Left ventricle myocardium inferior (tissue), 1 donor: ENCODE measurements around the gene SMARCC1. TPM values are rescaled to one million over a fixed set of nuclear protein-coding genes. Genes with fewer than 3 reads are reported as not detected.

ENCODE experiments used
- DNase-seq: peaks from one replicate; pipeline ENCODE4 v3.0.0-alpha.2; 2020
- H3K27ac ChIP-seq: fragments of 200-600 bp; replicated peaks from 2 replicates; pipeline ENCODE4 v1.8.0; 2021
- H3K27me3 ChIP-seq: fragments of 200-600 bp; 2 replicates; pipeline ENCODE4 v1.8.0; 2021; ENCODE audit warnings: low read depth
- H3K36me3 ChIP-seq: fragments of 200-600 bp; 2 replicates; pipeline ENCODE4 v1.8.0; 2021
- H3K4me1 ChIP-seq: fragments of 200-600 bp; 2 replicates; pipeline ENCODE4 v1.8.0; 2021
- H3K4me3 ChIP-seq: fragments of 200-600 bp; 2 replicates; pipeline ENCODE4 v1.8.0; 2021; ENCODE audit warnings: mild to moderate bottlenecking, moderate library complexity
- H3K9me3 ChIP-seq: fragments of 200-600 bp; replicated peaks from 2 replicates; pipeline ENCODE4 v1.8.0; 2021
- CTCF ChIP-seq: fragments of 200-600 bp; IDR thresholded peaks from 2 replicates; pipeline ENCODE4 v1.8.0; 2021; ENCODE audit warnings: antibody characterized with exemption, mild to moderate bottlenecking, borderline replicate concordance
- intact Hi-C: fragments of 100-400 bp; cut with micrococcal nuclease; formaldehyde crosslinking; loops from one replicate; pipeline ENCODE4 v1.11.0; 2022
- total RNA-seq: library from RNA; stranded (reverse); fragmentation: NEBNext Ultra II Directional; extraction: Animal tissue kit (Norgen Biotek cat#: 25700); gene quantifications from one replicate; pipeline ENCODE4 v1.2.1, GENCODE V29; 2021
- donor health status: DM: no; HTN: yes; CAD: no; lungs with severe emphysema.

SMARCC1 gene
- total RNA-seq, 1 donor from 2014 or later: 22.9 TPM

- no peak overlapping the region for H3K27ac ChIP-seq
- H3K9me3 ChIP-seq: no peaks in the 10 kb centered on the region
- peaks cover 46% of the 10 kb centered on the region for H3K36me3 ChIP-seq
Measured at GRCh38 chr3:47614788-47615187, 166.9 kb downstream of the SMARCC1 start.

GRCh38 chr3:47613722-47614121 lies 168.0 kb downstream of the SMARCC1 start:
- intact Hi-C loops: no loop called here
- Histone ChIP-seq H3K36me3 (peaks cover 46% of the 10 kb centered on the region), H3K4me3 (no peak overlapping the region), H3K27me3 (no peaks in the 10 kb centered on the region), H3K9me3 (no peaks in the 10 kb centered on the region), H3K27ac (no peak overlapping the region), H3K4me1 (peaks cover 48% of the 10 kb centered on the region)
- no peak for TF ChIP-seq CTCF
- no peak for DNase-seq

More at GRCh38 chr3:47614788-47615187, 166.9 kb downstream of the SMARCC1 start:
- H3K4me1 ChIP-seq: peaks cover 54% of the 10 kb centered on the region
- no peak for TF ChIP-seq CTCF
- H3K4me3 ChIP-seq: no peak overlapping the region
- DNase-seq: no peak
- intact Hi-C loops: no loop called here
- no peaks in the 10 kb centered on the region for H3K27me3 ChIP-seq

- Histone ChIP-seq H3K27ac (peak overlapping the region; percentile 34), H3K9me3 (no peaks in the 10 kb centered on the region), H3K4me1 (peaks cover 48% of the 10 kb centered on the region), H3K4me3 (no peak overlapping the region), H3K27me3 (no peaks in the 10 kb centered on the region), H3K36me3 (peaks cover 46% of the 10 kb centered on the region)
- TF ChIP-seq CTCF: no peak
- intact Hi-C loops: no loop called here
- no peak for DNase-seq
Measured at GRCh38 chr3:47612879-47613278, 168.8 kb downstream of the SMARCC1 start.

- Histone ChIP-seq H3K27ac (peak overlapping the region; percentile 34), H3K9me3 (no peaks in the 10 kb centered on the region), H3K4me3 (no peak overlapping the region), H3K4me1 (peaks cover 48% of the 10 kb centered on the region), H3K27me3 (no peaks in the 10 kb centered on the region), H3K36me3 (peaks cover 46% of the 10 kb centered on the region)
- intact Hi-C loops: no loop called here
- DNase-seq: no peak
- TF ChIP-seq CTCF: no peak
Measured at GRCh38 chr3:47612178-47612577, 169.5 kb downstream of the SMARCC1 start.

GRCh38 chr3:47611576-47611975 lies 170.1 kb downstream of the SMARCC1 start:
- Histone ChIP-seq H3K27ac (no peak overlapping the region), H3K36me3 (peaks cover 45% of the 10 kb centered on the region), H3K4me3 (no peak overlapping the region), H3K4me1 (peaks cover 48% of the 10 kb centered on the region), H3K9me3 (no peaks in the 10 kb centered on the region), H3K27me3 (no peaks in the 10 kb centered on the region)
- intact Hi-C loops: no loop called here
- no peak for DNase-seq
- TF ChIP-seq CTCF: no peak

GRCh38 chr3:47610583-47610982 lies 171.1 kb downstream of the SMARCC1 start:
- intact Hi-C loops: no loop called here
- no peak for TF ChIP-seq CTCF
- DNase-seq: no peak
- Histone ChIP-seq H3K9me3 (no peaks in the 10 kb centered on the region), H3K36me3 (peaks cover 45% of the 10 kb centered on the region), H3K27me3 (no peaks in the 10 kb centered on the region), H3K4me1 (peaks cover 48% of the 10 kb centered on the region), H3K27ac (peak overlapping the region; percentile 10), H3K4me3 (no peak overlapping the region)
